Measurements from ENCODE around the gene CCT2. TPM values are rescaled to one million over a fixed set of nuclear protein-coding genes. Genes with fewer than 3 reads are reported as not detected.

Gene CCT2
- total and polyA plus RNA-seq, 2 of the 4 experiments (the other 2 are of a cell fraction), result 194 to 651 TPM

DNA sequence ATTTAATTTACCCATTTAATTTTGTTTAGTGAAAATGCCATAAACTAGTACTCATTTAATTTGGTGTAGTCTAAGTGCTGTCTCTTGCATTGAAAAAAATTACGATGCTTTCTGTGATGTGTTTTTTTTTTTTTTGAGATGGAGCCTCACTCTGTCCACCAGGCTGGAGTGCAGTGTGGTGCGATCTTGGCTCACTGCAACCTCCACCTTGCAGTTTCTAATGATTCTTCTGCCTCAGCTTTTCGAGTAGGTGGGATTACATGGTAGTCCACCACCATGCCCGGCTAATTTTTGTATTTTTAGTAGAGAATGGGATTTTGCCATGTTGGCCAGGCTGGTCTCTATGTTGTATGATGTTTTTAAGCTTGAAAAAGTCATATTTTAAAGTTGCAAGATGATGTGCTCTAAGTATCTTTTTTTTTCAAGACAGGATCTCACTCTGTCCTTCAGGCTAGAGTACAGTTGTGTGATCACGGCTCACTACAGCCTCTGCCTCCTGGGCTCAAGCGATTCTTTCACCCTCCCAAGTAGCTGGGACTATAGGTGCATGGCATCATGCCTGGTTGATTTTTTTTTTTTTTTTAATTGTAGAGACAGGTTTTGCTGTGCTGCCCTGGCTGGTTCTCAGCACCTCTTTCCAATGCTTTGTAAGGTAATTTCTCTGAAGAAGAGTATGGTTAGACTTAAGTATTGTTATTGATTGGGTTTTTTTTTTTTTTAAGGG is 16.9 kb downstream of the CCT2 start:
- Histone ChIP-seq H3K9me3 (ENCODE audit: control insufficient read depth, insufficient read depth, low read length) (0 out of 2 replicates have a peak, but pooled peaks cover 2% of the 10 kb centered on the region), H3K4me1 (ENCODE audit: control insufficient read depth, insufficient read depth, low read length) (no peaks in the 10 kb centered on the region), H3K4ac (ENCODE audit: low read depth, low read length) (no peak overlapping the region), H4K20me1 (ENCODE audit: insufficient read depth, low read length) (no peaks in the 10 kb centered on the region), H2AFZ (replicated peaks; ENCODE audit: low read length, poor library complexity) (no peak overlapping the region), H4K5ac (ENCODE audit: low read depth, low read length) (no peak overlapping the region), H3K27me3 (ENCODE audit: control insufficient read depth, insufficient read depth, low read length) (no peaks in the 10 kb centered on the region), H3K23ac (ENCODE audit: low read depth, low read length) (no peak overlapping the region), H3K18ac (ENCODE audit: low read depth, low read length) (no peak overlapping the region), H3K9me1 (ENCODE audit: insufficient read depth, low read length) (no peaks in the 10 kb centered on the region), H2BK15ac (ENCODE audit: low read depth, low read length) (no peak overlapping the region), H3K4me3 (ENCODE audit: insufficient read depth, low read depth, low read length) (no peak overlapping the region), H2BK5ac (ENCODE audit: low read depth, low read length, poor library complexity, severe bottlenecking) (no peak overlapping the region), H3K79me1 (ENCODE audit: low read depth in 1 of 2, low read length in 2 of 2) (no peaks in the 10 kb centered on the region; a peak in 1 of 4 replicates), H3K9ac (ENCODE audit: low read depth, low read length) (no peak overlapping the region), H2BK20ac (ENCODE audit: low read depth, low read length) (no peak overlapping the region), H2AK5ac (ENCODE audit: low read depth, low read length) (no peak overlapping the region), H4K91ac (ENCODE audit: insufficient read depth, low read depth, low read length) (no peak overlapping the region), H3K27ac (ENCODE audit: insufficient read depth, low read length) (no peak overlapping the region), H3K14ac (replicated peaks; ENCODE audit: low read depth, low read length) (no peak overlapping the region), H3K4me2 (ENCODE audit: low read depth, low read length) (no peak overlapping the region), H2AK9ac (replicated peaks; ENCODE audit: low read depth, low read length, poor library complexity) (no peak overlapping the region), H2BK120ac (ENCODE audit: low read depth, low read length) (no peak overlapping the region), H4K8ac (ENCODE audit: low read depth in 2 of 2, low read length in 2 of 2) (no peak overlapping the region), H3K36me3 (ENCODE audit: control insufficient read depth, insufficient read depth, low read length) (peaks cover 38% of the 10 kb centered on the region), H3K56ac (ENCODE audit: extremely low read depth, insufficient read depth, low read length) (no peak overlapping the region)
- no CpG with 5 or more reads among the region's 6 CpGs for WGBS, 2 experiments (ENCODE audit: extremely low coverage in 2 of 2, insufficient read length in 1 of 2)
- BruUV-seq (replicated peaks), result no TSS peak
- ChIA-PET CTCF (interaction anchor here (0.7 kb wide), 2 partner anchors 9 to 16 kb away, joined by 3 read pairs; no protein-coding TSS in a partner anchor), POLR2A (ENCODE audit: unreplicated experiment) (interaction anchor here (0.5 kb wide), 1 partner anchor 80 kb away, joined by 3 read pairs; no protein-coding TSS in a partner anchor)
- in situ Hi-C loops (cut with MboI; ENCODE audit: low sequenced_read_pairs) (no loop called here), dilution Hi-C loops (cut with HindIII; ENCODE audit: low sequenced_read_pairs, unreplicated experiment) (no loop called here), intact Hi-C loops (cut with micrococcal nuclease) (loop anchor here (10.0 kb wide), 1 partner anchor 133 kb away; the partner anchor contains the start of gene RAB3IP)
- TF ChIP-seq POLR2A (IDR thresholded peaks at IDR 0.05; ENCODE audit: low read depth, low read length), result 0 out of 2 replicates have a peak, but pooled peaks have one; percentile 24
- no peak for TF ChIP-seq CHD1 (IDR thresholded peaks at IDR 0.05; ENCODE audit: low read depth, low read length)
- ATAC-seq (ENCODE audit: low read depth), result no peak
- no peak for DNase-seq
